Measurements from ENCODE around the gene CTDSP1.

CTDSP1 gene

DNA sequence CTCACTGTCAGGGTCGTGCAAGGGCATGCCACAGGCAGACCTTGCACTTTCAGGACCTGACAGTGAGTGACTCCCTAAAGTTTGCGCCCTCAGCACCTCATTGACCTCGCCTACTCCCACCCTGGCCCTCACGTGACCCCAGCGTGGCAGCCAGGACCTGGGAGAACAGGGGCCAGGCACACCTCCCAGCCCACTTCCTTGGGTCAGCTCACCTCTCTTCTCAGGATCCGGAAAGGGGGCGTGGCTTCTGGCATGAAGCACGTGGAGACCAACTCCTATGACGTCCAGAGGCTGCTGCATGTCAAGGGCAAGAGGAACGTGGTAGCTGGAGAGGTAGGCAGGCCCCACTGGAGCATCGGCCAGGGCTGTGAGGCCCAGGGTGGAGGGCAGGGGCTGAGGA, 28.1 kb downstream of the CTDSP1 start:
- no peak for DNase-seq

DNA sequence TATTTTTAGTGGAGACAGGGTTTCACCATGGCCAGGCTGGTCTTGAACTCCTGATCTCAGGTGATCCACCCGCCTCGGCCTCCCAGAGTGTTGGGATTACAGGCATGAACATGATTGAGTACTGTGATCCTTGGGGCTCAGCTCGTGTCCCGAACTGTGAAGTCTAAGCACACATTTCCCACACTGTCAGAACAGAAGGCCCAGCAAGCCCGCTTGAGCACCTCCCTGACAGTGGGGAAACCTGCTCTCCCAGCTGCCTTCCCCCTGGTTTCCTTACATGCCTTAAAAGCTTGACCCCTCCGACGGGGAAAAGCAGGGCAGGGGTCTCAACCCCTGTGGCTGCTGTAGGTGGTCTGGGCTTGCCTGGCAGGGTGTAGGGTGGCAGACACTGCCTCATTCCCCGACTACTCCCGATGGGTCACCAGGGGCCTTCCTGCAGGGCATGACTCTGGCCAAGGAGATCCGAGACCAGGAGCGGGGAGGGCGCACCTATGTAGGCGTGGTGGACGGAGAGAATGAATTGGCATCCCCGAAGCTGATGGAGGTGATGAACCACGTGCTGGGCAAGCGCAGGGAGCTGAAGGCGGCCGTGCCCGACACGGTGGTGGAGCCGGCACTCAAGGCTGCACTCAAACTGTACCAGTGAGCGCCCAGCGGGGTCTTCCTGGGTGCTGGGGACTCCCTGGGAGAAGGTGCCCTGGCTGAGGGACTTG, 29.3 kb downstream of the CTDSP1 start:
- DNase-seq: no peak

DNA sequence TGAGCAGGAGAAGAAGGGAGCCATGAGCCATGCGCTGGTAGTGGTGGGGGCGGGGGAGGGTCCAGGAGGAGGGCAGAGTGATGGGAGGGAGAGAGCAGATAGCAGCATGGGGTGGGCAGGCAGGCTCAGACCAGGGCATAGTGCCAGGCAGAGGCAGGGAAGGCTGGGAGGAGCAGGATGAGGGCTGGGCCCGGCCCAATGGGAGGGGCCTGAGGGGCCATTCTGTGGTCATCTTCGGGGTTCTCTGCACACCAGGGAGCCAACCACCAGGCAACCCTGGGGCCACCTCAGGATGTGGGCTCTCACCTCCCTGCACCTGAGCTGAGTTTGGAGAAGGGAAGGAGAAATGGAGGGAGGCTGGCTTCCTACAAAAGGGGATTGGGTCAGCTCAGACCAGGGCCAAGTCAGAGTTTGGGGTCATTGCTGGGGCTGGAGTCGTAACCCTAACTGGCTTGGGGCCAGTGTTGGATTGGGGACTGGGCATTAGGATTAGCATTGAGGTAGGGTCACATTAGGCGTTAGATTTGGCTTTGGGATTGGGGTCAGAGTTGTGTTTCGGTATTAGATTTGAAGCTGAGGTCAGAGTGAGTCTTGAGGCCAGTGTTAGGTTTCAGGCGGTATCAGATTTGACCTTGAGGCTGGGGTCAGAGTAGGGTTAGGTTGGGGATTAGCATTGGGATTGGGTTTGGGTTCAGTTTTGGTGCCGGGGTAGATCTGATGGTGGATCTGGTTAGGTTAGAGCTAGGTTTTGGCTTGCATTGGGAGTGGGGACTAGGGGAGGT, 30.4 kb downstream of the CTDSP1 start:
- DNase-seq: no peak

DNA sequence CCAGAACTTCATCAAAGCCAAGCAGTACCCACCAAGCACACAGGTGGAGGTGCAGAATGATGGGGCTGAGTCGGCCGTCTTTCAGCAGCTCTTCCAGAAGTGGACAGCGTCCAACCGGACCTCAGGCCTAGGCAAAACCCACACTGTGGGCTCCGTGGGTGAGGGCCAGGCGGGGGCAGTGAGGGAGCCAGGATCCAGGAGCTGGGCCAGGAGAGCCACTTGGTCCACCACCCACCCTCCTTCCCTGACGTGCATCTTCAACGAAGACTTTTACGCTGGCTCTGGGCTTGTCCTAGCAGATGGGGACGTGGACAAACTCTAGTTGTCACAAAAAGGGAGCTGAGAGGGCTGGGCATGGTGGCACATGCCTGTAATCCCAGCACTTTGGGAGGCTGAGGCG, 31.1 kb downstream of the CTDSP1 start:
- no peak for DNase-seq

DNA sequence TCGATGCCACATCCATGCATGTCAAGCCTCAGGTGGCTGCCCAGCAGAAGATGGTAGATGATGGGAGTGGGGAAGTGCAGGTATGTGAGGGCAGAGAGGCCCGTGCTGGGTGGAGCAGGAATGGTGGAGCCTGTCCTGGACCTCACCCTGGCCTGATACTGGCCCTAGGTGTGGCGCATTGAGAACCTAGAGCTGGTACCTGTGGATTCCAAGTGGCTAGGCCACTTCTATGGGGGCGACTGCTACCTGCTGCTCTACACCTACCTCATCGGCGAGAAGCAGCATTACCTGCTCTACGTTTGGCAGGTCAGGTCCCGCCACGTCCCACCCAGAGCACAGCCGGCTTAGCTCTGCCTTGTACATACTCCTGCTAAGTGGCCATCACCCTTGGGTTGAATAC, 32.2 kb downstream of the CTDSP1 start:
- no peak for DNase-seq

DNA sequence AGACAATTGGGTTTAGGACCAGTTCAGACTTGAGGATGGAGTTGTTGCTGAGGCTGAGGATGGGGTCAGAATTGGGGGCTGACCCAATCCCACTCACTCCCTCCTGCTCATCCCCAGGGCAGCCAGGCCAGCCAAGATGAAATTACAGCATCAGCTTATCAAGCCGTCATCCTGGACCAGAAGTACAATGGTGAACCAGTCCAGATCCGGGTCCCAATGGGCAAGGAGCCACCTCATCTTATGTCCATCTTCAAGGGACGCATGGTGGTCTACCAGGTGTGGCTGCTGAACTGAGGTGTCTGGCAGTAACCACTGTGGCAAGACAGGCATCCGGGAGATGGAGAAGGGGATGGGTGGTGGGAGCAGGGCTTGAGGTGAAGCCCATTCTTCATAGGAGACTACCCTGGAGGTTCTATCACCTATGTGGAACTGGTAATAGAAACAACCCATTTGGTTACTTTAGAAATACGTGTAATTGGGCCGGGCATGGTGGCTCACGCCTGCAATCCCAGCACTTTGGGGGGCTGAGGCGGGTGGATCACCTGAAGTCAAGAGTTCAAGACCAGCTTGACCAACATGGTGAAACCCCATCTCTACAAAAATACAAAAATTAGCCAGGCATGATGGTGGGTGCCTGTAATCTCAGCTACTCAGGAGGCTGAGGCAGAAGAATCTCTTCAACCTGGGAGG, 33.2 kb downstream of the CTDSP1 start:
- no peak for DNase-seq

DNA sequence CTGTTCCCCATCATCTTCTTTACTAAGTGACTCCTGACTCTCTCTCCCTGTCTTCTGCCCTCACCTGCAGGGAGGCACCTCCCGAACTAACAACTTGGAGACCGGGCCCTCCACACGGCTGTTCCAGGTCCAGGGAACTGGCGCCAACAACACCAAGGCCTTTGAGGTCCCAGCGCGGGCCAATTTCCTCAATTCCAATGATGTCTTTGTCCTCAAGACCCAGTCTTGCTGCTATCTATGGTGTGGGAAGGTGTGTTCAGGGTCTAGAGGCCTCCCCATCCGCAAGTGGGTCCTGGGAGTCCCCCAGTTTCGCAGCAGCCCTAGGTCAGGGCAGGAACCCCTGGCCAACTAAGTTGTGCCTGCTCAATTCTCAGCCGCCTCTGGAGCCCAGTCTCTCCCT, 34.8 kb downstream of the CTDSP1 start:
- DNase-seq: no peak

DNA sequence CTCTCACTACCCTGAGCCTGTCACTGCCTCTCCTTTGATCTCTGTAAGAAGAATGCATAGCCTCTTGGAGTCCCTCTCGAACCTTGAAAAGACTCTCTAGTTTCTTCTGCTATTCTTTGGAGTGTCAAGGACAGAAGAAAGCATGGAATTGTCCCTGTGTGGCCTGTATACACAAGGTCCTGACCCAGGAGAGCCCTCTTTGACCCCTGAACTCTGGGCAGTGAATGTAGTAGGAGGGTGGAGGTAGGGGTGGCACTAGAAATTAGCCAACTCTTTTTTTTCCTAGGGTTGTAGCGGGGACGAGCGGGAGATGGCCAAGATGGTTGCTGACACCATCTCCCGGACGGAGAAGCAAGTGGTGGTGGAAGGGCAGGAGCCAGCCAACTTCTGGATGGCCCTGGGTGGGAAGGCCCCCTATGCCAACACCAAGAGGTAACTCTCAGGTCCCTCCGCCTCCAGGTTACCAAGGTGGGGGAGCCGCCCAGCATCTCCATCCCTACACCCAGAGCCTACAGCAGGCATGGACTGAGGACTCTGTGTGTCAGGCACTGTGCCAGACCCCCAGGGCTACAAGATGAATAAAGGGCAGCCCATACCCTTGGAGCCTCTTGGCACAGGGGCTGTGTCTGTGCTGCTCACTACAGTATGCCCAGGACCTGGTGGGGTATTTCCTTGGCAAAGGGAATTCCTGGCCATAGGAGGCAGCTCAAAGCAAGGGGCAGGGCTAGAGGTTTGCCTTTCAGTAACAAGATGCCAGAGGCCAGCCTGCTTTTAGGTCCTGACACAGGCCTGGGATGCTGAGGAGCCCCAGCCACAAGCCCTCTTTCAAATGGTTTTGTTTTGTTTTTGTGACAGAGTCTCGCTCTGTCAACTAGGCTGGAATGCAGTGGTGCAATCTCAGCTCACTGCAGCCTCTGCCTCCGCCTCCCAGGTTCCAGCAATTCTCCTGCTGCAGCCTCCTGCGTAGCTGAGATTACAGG, 35.6 kb downstream of the CTDSP1 start:
- DNase-seq: no peak

DNA sequence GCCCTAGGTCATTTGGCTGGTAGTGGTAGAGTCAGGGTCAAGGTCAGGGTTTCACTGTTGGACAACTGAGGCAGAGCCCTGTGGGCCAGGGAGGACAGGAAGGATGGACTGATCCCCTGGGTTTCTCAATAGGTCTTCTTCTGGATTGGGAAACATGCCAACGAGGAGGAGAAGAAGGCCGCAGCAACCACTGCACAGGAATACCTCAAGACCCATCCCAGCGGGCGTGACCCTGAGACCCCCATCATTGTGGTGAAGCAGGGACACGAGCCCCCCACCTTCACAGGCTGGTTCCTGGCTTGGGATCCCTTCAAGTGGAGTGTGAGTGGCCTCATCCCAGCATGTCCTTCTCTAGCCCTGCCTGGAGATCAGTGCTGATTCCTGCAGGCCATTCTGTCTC, 37.3 kb downstream of the CTDSP1 start:
- DNase-seq: no peak

DNA sequence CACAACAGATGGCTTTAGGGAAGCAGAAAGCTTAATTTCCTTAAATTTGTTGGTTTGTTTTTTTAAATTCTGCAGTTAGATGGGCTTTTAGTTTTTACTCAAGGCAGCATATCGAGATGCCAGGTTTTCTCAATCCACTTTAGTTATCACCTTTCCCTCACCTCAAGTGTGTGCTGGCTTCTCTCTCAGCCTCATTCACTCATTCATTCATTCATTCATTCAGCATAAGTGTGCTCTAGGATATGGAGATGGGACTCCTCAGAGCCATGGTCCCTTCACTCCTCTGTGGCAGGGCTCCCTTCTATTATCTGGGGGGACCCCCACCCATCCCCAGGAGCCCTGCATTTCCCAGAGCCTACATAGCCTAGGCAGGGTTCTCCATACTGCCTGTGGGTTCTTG, 38.3 kb downstream of the CTDSP1 start:
- no peak for DNase-seq

DNA sequence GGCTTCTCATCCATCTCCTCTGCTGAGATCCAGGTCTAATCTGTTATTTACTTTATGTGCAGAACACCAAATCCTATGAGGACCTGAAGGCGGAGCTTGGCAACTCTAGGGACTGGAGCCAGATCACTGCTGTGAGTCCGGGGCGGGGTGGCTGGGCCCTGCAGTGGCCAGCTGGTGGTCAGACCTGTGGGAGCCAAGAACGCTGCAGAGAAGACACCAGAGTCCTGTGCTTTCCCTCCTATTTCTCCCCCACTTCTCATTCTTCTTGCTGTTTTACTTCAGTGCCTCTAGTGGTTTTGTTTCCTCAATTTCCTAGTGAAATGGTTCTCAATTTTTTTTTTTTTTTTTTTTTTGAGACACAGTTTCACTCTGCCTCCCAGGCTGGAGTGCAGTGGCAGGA, 38.9 kb downstream of the CTDSP1 start:
- DNase-seq: no peak

DNA sequence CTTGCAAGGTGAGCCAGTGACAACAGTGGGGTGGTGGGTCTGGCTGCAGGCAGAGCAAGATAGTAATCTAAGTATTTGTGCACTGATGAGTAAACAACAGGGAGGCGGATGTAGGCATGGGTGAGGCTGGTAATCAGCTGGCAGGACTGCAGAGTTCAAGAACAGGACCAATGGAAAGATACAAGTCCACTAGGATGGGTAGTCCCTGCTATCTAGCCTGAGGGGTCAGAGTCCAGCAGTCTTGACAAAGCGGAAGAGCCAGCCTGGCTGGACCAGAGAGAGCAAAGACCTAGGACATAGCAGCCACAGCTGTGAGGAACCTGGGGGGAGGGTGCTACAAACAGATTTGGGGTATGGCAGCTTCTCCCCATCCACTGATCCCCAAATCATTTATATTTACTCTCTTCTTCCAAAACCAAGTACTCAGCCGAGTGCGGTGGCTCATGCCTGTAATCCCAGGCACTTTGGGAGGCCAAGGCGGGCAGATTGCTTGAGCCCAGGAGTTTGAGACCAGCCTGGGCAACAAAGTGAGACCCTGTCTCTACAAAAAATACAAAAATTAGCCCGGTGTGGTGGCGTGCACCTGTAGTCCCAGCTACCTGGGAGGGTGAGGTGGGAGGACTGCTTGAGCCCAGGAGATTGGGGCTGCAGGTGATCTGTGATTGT, 45.2 kb downstream of the CTDSP1 start:
- no peak for DNase-seq

DNA sequence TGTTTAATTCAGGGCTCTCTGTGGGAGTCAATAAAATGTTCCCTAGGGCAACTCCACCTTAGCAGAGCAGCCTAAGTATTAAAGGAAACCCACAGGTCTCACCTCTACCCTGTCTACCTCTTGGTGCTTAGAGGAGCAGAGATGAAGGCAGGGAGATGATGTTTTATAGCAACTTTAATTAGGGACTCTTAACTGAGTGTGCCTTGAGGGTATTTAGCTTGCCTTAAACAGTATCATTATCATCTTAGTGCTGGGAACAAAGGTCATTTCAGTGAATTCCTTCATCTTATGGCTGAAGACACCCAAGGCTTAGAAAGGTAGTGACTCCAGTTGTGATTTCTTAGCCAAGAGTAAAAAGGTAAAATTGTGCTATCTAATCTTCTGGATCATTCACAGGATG, 45.9 kb downstream of the CTDSP1 start:
- no peak for DNase-seq

DNA sequence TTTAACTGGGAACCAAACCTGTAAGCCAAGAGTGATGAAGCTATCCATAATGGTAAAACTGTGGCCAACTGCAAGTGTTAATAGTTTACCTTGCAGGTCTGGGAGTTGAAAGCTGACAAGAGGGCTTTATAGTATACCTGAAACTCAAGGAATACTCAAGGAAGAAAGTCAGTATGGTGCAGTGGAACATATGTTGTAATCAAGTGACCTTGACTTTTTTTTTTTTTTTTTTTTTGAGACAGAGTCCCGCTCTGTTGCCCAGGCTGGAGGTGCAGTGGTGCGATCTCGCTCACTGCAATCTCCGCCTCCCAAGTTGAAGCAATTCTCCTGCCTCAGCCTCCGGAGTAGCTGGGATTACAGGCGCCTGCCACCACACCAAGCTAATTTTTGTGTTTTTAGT, 46.9 kb downstream of the CTDSP1 start:
- DNase-seq: no peak

DNA sequence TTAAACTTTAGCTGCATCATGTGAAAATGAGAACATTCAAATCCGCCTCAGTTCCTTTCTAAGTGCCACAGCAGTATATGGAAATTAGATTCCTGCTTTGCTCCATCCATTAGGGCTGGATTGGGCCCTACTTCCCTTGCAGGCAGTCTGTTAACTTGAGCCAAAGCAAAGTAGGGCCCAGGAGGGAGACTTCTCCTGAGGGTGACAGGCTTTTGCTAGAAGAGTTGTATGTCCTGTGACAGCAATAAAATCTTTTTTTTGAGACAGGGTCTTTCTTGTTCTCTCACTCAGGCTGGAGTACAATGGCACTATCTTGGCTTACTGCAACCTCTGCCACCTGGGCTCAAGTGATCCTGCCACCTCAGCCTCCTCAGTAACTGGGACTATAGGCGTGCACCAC, 47.4 kb downstream of the CTDSP1 start:
- no peak for DNase-seq

DNA sequence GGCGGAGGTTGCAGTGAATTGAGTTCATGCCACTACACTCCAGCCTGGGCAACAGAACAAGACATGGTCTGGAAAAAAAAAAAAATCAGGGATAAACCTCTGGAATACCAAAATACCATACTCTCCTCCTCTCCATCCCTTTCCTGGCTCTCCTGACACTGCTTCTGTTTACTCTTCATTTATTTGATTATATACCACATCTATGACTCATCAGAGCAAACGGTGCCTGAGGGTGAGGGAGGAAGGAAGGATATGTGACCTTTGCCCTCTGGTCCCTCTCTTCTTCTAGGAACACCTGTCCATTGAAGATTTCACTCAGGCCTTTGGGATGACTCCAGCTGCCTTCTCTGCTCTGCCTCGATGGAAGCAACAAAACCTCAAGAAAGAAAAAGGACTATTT, 49.3 kb downstream of the CTDSP1 start:
- DNase-seq: no peak

DNA sequence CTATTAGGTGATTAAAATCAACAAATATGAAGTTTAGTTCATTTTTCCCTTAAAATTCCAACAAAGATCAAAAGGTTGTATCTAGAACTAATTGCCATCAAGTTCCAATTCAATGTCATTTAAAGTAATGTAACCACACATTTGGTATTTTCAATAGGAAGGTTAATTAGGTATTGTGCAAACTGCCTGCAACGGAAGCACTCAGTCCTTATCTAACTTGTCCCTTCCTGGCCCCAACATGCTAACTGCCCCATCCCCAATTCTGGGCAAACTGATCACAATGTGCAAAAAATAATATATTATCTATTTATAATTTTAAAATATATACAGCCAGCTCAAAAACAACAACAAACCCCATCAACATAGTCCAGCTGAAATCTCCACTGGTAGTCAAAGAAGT, 52.4 kb downstream of the CTDSP1 start:
- DNase-seq: no peak
